HL-60 (cell line): ENCODE data around the gene GPR183.

Experiments used
- GABPA ChIP-seq: IDR thresholded peaks from 2 replicates; pipeline ENCODE4 v1.6.1; 2012; ENCODE audit warnings: low read depth
- POLR2AphosphoS5 ChIP-seq: IDR thresholded peaks from 2 replicates; pipeline ENCODE4 v1.6.1; 2012; ENCODE audit warnings: low read depth
- TF ChIP-seq, protein P1 (sequence below): IDR thresholded peaks from one replicate; pipeline ENCODE4 v1.5.1; 2011; ENCODE audit warnings: low read length, control low read depth, inconsistent platforms; ENCODE audit not compliant: insufficient read depth
- TF ChIP-seq, protein P2 (sequence below): IDR thresholded peaks from 2 replicates; pipeline ENCODE4 v1.6.1; 2012; ENCODE audit warnings: low read depth; ENCODE audit not compliant: insufficient replicate concordance

DNA sequence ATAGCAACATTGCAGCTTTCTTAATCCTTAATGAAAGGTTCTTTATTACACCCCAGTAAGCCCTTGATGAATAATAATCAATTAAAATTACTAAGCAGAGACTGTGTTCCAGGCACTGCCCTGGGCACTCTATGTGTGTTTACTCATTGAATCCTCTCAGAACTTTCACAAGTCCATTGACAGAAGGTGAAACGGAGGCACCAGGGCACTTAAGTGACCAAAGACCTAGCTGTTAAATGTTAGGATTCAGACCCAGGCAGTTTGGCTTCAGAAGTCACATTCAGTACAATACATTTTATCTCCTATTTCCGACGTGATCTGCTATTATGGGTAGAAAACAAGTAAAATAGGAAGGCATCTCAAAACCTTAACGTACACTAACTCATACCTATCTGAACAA is 2.7 kb downstream of the GPR183 start:
- TF ChIP-seq, protein P1, sequence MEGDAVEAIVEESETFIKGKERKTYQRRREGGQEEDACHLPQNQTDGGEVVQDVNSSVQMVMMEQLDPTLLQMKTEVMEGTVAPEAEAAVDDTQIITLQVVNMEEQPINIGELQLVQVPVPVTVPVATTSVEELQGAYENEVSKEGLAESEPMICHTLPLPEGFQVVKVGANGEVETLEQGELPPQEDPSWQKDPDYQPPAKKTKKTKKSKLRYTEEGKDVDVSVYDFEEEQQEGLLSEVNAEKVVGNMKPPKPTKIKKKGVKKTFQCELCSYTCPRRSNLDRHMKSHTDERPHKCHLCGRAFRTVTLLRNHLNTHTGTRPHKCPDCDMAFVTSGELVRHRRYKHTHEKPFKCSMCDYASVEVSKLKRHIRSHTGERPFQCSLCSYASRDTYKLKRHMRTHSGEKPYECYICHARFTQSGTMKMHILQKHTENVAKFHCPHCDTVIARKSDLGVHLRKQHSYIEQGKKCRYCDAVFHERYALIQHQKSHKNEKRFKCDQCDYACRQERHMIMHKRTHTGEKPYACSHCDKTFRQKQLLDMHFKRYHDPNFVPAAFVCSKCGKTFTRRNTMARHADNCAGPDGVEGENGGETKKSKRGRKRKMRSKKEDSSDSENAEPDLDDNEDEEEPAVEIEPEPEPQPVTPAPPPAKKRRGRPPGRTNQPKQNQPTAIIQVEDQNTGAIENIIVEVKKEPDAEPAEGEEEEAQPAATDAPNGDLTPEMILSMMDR = no peak
- TF ChIP-seq POLR2AphosphoS5 = no peak
- no peak for TF ChIP-seq GABPA
- TF ChIP-seq, protein P2, sequence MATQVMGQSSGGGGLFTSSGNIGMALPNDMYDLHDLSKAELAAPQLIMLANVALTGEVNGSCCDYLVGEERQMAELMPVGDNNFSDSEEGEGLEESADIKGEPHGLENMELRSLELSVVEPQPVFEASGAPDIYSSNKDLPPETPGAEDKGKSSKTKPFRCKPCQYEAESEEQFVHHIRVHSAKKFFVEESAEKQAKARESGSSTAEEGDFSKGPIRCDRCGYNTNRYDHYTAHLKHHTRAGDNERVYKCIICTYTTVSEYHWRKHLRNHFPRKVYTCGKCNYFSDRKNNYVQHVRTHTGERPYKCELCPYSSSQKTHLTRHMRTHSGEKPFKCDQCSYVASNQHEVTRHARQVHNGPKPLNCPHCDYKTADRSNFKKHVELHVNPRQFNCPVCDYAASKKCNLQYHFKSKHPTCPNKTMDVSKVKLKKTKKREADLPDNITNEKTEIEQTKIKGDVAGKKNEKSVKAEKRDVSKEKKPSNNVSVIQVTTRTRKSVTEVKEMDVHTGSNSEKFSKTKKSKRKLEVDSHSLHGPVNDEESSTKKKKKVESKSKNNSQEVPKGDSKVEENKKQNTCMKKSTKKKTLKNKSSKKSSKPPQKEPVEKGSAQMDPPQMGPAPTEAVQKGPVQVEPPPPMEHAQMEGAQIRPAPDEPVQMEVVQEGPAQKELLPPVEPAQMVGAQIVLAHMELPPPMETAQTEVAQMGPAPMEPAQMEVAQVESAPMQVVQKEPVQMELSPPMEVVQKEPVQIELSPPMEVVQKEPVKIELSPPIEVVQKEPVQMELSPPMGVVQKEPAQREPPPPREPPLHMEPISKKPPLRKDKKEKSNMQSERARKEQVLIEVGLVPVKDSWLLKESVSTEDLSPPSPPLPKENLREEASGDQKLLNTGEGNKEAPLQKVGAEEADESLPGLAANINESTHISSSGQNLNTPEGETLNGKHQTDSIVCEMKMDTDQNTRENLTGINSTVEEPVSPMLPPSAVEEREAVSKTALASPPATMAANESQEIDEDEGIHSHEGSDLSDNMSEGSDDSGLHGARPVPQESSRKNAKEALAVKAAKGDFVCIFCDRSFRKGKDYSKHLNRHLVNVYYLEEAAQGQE = no peak
